Measurements from ENCODE around the gene KDELR1.

Gene KDELR1

DNA sequence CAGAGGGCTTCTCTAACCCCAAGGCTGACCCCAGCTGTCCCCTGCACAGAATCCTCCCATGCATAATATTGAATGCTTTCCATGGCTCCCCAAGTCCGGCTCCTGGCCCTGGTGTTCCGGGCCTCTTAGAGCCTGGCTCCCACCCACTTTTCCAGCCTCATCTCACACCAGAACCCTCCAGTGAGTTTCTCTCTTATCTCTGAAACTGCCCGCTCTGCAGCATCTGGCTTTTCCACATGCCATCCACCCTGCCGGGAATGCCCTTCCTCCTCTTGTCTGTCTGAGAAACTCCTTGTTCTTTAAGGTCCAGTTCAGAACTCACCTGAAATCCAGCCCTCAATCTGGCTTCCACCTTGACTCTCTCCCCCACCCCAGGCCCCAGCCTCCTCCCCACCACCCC is 20.4 kb downstream of the KDELR1 start:
- no peak for DNase-seq

DNA sequence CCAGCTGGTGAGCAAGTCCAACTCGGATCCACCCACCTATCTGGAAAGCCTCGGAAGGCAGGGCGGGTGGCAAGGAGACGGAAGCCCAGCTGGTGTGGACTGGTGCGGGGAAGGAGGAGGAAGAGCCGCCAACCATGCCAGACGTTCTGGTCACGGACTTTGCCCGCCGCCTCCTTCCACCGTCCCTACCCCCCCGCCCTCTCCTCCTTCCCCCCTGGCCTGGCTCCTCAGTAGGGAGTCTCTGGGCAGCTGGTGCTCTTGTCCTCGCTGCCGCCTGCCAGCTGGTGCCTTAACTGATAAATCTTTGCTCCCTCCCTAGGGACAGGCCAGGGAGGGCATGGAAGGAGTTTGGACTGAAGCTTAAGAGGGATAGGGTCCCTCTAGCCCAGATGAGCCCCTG is 22.4 kb downstream of the KDELR1 start:
- DNase-seq: no peak

DNA sequence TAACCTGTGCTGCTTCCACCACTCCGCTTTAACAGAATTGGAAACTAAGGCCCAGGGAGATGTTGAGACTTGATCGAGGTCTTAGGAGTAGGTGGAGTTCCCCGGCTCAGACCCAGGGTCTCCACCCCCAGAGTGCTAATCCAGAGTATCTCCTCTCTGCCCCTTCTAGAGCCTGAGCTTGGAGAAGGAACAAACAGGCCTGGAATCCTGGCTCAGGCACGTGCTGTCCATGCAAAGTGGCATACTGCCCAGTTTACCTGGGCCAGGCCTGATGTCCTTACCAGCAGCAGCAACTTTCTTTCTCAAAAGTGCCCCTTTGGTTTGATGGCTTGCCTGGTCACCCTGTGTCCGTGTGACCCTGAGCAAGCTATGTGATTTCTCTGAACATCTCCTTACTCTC is 23.5 kb downstream of the KDELR1 start:
- DNase-seq: no peak

DNA sequence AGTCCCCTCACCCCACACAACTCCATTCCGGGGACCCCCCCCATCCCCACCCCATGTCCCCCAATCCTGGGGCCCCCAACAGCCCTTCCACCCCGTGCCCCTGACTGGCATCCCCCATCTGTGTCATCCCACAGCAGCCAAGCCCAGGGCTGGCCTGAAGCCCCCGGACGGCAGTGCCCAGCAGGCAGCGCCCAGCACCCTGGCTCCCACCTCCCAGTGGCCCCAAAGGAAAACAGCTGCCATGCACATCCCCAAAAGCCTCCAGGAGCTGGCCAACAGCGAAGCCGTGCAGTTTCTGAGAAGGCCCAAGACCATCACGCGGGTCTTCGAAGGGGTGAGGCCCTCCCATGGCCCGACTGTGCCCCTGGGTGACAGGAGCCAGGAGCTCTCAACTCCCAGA is 25.7 kb downstream of the KDELR1 start:
- no peak for DNase-seq

DNA sequence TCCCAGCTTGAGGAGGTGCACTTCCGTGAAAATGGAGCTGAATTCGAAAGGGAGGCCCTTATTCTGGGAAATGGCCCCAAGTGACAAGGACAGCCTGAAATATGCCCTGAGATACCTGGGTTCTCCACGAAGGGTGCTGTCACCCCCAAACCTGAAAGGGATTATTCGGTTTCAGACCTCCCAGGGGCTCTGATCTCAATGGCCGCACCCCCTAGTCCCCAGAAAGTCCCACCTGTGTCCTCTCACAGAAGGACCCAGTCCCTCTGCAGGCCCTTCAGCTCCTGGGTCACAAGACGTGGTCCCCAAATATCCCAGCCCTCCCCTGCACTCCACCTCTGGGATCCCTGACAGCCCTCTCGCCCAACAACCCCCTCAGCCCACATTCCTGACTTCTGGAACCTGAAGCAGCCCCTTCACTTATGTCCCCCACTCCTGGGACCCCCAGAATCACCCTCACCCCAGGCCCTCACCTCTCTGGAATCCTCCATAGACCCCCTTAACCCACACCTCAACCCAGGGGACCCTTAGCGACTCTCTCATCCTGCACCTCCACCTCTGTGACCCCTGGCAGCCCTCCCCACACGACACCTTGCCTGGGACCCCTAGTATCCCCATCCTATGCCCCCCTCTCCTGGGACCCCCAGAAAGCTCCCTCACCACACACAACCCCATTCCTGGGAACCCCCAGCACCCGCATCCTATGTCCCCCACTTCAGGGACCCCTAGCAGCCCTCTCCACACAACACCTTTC is 26.6 kb downstream of the KDELR1 start:
- DNase-seq: no peak

- DNase-seq: peak; percentile 100
These were observed 27.3 kb downstream of the KDELR1 start, which contains the start of the genes SYNGR4 and TMEM143 for GRCh38 chr19:48363810-48364597. SYNGR4 (plus strand) TSS chr19:48364367; CDS start chr19:48365843, 1,476 bp downstream. TMEM143 (minus strand) TSS chr19:48363940; CDS start chr19:48363920, 20 bp downstream.

GRCh38 chr19:48363500-48363809 is 27.9 kb downstream of the KDELR1 start:
- DNase-seq: no peak

GRCh38 chr19:48362716-48363499 is 28.4 kb downstream of the KDELR1 start:
- peak; percentile 93 to 96 (median 96) for DNase-seq

DNA sequence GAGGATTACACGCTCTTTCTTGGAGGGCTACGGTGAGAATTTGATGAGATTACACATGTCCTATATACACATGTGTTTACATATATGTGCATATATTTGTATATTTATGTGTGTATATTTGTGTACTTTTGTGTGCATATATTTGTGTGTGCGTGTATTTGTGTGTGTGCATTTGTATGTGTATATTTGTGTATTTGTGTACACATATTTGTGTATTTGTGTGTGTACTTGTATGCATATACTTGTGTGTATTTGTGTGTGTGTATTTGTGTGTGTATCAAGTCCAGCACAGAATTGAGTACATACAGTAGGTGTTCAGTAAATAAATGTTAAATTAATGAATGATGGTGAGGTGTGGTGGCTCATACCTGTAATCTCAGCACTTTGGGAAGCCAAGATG is 29.4 kb downstream of the KDELR1 start:
- DNase-seq: no peak

GRCh38 chr19:48359123-48359522 is 32.2 kb downstream of the KDELR1 start:
- no peak for DNase-seq

GRCh38 chr19:48355365-48355954 is 35.9 kb downstream of the KDELR1 start:
- DNase-seq: no peak

- DNase-seq: no peak
These were observed 36.9 kb downstream of the KDELR1 start for GRCh38 chr19:48354332-48354992.

GRCh38 chr19:48353677-48354076 is 37.7 kb downstream of the KDELR1 start:
- no peak for DNase-seq

DNA sequence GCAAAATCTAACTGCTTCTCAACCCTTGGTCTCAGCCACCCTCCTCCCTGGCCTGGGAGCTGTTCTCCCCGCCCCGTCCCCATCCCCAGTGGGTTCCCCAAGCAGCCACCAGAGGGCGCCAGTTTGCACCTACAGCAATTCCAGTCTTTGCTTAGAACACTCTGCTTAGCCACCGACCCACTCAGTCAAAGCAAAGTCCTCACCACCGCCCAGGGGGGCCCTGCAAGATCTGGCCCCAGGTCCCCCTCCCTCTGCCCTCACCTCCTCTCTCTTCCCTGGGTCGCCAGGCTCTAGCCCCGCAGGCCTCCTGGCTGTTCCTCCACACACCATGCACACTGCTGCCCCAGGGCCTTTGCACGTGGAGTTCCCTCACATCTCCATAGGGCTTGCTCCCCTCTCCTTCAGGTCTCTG is 40.0 kb downstream of the KDELR1 start:
- peak; percentile 75 to 86 (median 82) for DNase-seq

DNA sequence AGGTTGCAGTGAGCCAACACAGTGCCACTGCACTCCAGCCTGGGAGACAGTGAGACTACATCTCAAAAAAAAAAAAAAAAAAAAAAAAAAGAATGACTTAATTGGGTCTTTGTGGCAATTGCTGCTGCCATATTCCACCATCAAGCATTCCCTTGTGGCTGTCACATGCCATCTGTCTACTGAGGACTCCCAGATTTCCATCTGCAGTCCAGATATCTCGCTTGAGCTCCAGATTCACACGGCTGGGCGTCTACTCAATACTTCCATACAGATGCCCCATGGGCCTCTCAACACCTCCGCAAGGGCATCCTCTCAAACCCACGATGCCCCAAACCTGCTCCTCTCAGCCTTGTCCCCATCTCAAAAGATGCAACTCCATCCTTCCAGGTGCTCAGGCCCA is 40.5 kb downstream of the KDELR1 start:
- no peak for DNase-seq

DNA sequence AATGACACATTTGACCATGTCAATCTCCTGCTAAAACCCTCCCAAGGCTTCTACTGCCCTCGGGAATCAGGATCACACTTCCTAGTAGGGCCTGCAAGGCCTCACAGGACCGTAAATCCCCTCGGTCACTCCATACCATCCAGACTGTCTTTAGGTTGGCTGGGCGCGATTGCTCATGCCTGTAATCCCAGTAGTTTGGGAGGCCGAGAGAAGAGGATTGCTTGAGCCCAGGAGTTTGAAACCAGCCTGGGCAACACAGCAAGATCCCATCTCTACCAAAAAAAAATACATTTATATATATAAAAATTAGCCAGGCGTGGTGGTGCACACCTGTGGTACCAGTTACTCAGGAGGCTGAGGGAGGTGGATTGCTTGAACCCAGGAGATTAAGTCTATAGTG is 42.6 kb downstream of the KDELR1 start:
- DNase-seq: no peak

- DNase-seq: no peak
These were observed 43.3 kb downstream of the KDELR1 start for GRCh38 chr19:48348045-48348444.

DNA sequence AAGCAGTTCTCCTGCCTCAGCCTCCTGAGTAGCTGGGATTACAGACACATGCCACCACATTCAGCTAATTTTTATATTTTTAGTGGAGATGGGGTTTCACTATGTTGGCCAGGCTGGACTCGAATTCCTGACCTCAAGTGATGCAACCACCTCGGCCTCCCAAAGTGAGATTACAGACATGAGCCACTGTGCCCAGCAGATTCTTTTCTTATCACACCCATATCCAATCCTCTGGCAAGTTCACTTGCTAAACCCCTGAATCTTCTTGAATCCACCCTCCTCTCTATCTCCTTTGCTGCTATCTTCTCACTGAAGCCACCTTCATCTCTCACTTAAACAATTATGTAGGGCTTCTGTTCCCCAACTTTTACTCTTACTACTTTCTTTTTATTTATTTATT is 45.2 kb downstream of the KDELR1 start:
- DNase-seq: no peak

DNA sequence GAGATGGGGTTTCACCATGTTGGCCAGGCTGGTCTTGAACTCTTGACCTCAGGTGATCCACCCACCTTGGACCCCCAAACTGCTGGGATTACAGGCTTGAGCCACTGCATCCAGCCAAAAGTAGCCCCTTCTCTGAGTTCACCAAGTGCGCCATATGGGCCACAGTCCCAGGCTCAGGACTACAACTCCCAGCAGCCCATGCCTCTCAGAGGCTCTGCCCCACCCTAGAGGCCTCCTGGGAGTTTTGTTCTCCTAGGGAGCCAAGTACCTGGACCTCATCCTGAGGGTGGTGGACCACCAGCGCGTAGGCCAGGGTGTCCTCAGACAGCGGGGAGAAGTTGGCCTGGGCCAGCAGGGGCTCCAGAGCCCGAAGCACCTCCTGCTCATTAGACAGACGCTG is 46.5 kb downstream of the KDELR1 start:
- DNase-seq: no peak

GRCh38 chr19:48342841-48343540 is 48.4 kb downstream of the KDELR1 start:
- no peak for DNase-seq

GRCh38 chr19:48342414-48342738 is 49.0 kb downstream of the KDELR1 start:
- no peak for DNase-seq

Measured in suppressor macrophage (primary cell).